ENCODE measurements around the gene GRIN2C. TPM values are rescaled to one million over a fixed set of nuclear protein-coding genes. Genes with fewer than 3 reads are reported as not detected.

Gene GRIN2C
- total RNA-seq, 2 experiments from 2014 or later, result not detected

DNA sequence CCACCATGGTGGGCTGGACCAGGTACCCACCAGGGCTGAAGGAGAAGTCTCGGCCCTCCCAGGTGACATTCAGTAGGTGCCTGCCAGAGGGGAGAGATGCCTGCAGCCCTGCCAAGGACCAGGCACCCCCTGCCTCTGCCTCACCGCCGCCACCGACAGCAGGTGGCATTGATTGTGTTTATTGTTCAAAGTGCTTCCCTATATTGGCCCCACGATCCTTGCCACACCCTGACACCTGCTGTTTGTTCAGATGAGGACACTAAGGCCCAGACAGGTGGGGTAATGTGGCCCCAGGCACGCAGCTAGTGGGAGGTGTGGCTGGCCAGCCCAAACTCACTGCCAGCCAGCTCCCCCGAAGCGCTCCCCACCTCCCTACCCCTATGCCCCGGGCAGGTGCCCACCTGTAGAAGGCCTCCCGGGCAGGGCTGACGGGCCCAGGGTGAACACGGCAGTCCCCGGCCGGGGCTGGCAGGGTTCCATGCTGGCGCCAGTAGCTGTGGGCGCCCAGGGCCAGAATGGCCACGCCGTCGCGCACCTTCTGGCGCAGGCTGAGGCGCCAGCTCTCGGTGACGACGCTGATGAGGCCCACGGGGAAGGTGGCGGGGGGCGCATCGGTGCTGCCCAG, 8.0 kb downstream of the GRIN2C start:
- Mint-ChIP-seq H3K27ac (no peak overlapping the region), H3K9me3 (no peaks in the 10 kb centered on the region), H3K27me3 (peaks cover 42% of the 10 kb centered on the region), H3K36me3 (ENCODE audit: low read depth) (no peaks in the 10 kb centered on the region), H3K4me1 (ENCODE audit: low read depth) (peaks cover 5% of the 10 kb centered on the region), H3K4me3 (no peak overlapping the region)
- H3K4me1 ChIP-seq (ENCODE audit: insufficient read depth, low read length), result peaks cover 8% of the 10 kb centered on the region
- ChIA-PET POLR2A (interaction anchor here (1.0 to 1.5 kb wide), 3 partner anchors 10 to 72 kb away, joined by 5 to 10 read pairs (median 9); partner anchors contain the start of gene FDXR), CTCF (interaction anchor here (1.0 to 1.3 kb wide), 2 partner anchors 10 to 21 kb away, joined by 3 to 13 read pairs; partner anchors contain the start of gene FDXR)
- DNase-seq (no peak), ATAC-seq (ENCODE audit: poor library complexity) (no peak)
- no peak overlapping the region for H3K4me3 ChIP-seq (ENCODE audit: low read length)
- peaks cover 28 to 47% of the 10 kb centered on the region in 2 experiments for H3K27me3 ChIP-seq (ENCODE audit: control insufficient read depth in 1 of 2, insufficient read depth in 2 of 2, low read length in 2 of 2)
- H3K9me3 ChIP-seq (ENCODE audit: control insufficient read depth in 1 of 2, insufficient read depth in 1 of 2, low read length in 2 of 2), result no peaks in the 10 kb centered on the region
- no peak overlapping the region for H3K27ac ChIP-seq (ENCODE audit: low read depth in 1 of 2, low read length in 2 of 2)
- H3K36me3 ChIP-seq (ENCODE audit: insufficient read depth, low read length), result no peaks in the 10 kb centered on the region
- intact Hi-C loops (cut with DNase I, micrococcal nuclease), result loop anchor here (2.0 kb wide), 1 partner anchor 21 kb away; the partner anchor contains the start of gene FDXR (in 2 of the 2)
- TF ChIP-seq, protein P1, sequence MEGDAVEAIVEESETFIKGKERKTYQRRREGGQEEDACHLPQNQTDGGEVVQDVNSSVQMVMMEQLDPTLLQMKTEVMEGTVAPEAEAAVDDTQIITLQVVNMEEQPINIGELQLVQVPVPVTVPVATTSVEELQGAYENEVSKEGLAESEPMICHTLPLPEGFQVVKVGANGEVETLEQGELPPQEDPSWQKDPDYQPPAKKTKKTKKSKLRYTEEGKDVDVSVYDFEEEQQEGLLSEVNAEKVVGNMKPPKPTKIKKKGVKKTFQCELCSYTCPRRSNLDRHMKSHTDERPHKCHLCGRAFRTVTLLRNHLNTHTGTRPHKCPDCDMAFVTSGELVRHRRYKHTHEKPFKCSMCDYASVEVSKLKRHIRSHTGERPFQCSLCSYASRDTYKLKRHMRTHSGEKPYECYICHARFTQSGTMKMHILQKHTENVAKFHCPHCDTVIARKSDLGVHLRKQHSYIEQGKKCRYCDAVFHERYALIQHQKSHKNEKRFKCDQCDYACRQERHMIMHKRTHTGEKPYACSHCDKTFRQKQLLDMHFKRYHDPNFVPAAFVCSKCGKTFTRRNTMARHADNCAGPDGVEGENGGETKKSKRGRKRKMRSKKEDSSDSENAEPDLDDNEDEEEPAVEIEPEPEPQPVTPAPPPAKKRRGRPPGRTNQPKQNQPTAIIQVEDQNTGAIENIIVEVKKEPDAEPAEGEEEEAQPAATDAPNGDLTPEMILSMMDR (IDR thresholded peaks at IDR 0.05), result no peak

DNA sequence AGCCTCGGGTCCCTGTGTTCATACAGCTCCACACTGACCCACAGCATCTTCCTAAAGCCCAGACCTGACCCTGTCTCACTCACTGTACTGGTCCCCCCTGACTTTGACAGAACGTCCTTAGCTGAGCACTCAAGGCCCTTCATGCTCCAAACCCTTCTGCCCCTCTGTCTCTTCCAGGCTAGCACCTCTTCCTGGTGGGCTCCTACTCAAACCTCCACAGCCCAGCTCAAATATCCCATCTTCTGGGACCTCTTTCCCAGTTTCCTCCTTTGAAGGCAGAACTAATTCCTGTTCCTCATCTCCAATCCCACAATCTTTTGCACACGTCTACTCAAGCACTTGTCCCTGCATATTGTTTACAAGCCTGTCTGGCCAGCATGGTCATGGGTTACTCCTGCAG, 8.8 kb downstream of the GRIN2C start:
- ATAC-seq (ENCODE audit: poor library complexity) (no peak), DNase-seq (no peak)
- no peaks in the 10 kb centered on the region for H3K9me3 Mint-ChIP-seq
- POLR2A ChIA-PET, result no interaction called here
- Histone ChIP-seq H3K9me3 (ENCODE audit: control insufficient read depth in 1 of 2, insufficient read depth in 1 of 2, low read length in 2 of 2) (no peaks in the 10 kb centered on the region), H3K4me1 (ENCODE audit: insufficient read depth, low read length) (peaks cover 8% of the 10 kb centered on the region), H3K27ac (ENCODE audit: low read depth in 1 of 2, low read length in 2 of 2) (no peak overlapping the region), H3K36me3 (ENCODE audit: insufficient read depth, low read length) (no peaks in the 10 kb centered on the region), H3K4me3 (ENCODE audit: low read length) (no peak overlapping the region), H3K27me3 (ENCODE audit: control insufficient read depth in 1 of 2, insufficient read depth in 2 of 2, low read length in 2 of 2) (peaks cover 28 to 44% of the 10 kb centered on the region in 2 experiments)
- H3K4me1 Mint-ChIP-seq (ENCODE audit: low read depth), result peaks cover 5% of the 10 kb centered on the region
- CTCF ChIA-PET, result no interaction called here
- intact Hi-C loops (cut with DNase I, micrococcal nuclease), result no loop called here
- H3K36me3 Mint-ChIP-seq (ENCODE audit: low read depth), result no peaks in the 10 kb centered on the region
- TF ChIP-seq, protein P1 (IDR thresholded peaks at IDR 0.05), result no peak
- H3K4me3 Mint-ChIP-seq, result peak overlapping the region; percentile 60
- no peak overlapping the region for H3K27ac Mint-ChIP-seq
- peaks cover 34% of the 10 kb centered on the region for H3K27me3 Mint-ChIP-seq

DNA sequence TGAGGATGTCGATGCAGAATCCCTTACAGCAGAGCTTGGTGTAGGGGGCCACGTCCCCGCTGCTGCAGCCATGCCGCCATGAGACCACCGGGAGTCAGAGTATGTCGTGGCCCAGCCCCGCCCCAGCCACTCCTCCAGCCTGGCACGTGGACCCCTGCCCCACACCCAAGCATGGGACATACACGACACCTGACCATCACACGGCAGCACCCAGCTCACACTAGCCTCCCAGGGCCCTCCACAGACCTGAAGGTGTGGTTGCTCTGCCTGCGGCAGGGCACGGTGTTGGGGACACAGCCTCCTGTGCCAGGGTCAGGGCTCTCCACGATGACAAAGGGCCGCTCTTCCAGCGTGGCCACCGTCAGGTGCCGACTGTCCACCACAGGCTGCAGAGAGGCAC, 9.4 kb downstream of the GRIN2C start:
- Mint-ChIP-seq H3K27me3 (peaks cover 28% of the 10 kb centered on the region), H3K4me1 (ENCODE audit: low read depth) (peaks cover 5% of the 10 kb centered on the region), H3K36me3 (ENCODE audit: low read depth) (no peaks in the 10 kb centered on the region), H3K4me3 (no peak overlapping the region), H3K27ac (no peak overlapping the region), H3K9me3 (no peaks in the 10 kb centered on the region)
- DNase-seq (no peak), ATAC-seq (ENCODE audit: poor library complexity) (no peak)
- Histone ChIP-seq H3K9me3 (ENCODE audit: control insufficient read depth in 1 of 2, insufficient read depth in 1 of 2, low read length in 2 of 2) (no peaks in the 10 kb centered on the region), H3K4me3 (ENCODE audit: low read length) (no peak overlapping the region), H3K27me3 (ENCODE audit: control insufficient read depth in 1 of 2, insufficient read depth in 2 of 2, low read length in 2 of 2) (peaks cover 23 to 38% of the 10 kb centered on the region in 2 experiments), H3K4me1 (ENCODE audit: insufficient read depth, low read length) (peaks cover 8% of the 10 kb centered on the region), H3K27ac (ENCODE audit: low read depth in 1 of 2, low read length in 2 of 2) (no peak overlapping the region), H3K36me3 (ENCODE audit: insufficient read depth, low read length) (no peaks in the 10 kb centered on the region)
- ChIA-PET POLR2A (no interaction called here), CTCF (no interaction called here)
- intact Hi-C loops (cut with DNase I, micrococcal nuclease), result no loop called here
- TF ChIP-seq, protein P1 (IDR thresholded peaks at IDR 0.05), result no peak
